Peyer's patch (tissue), 4 donors: ENCODE measurements around the gene GGPS1. TPM values are rescaled to one million over a fixed set of nuclear protein-coding genes. Genes with fewer than 3 reads are reported as not detected.

Experiments used
- DNase-seq, 3 donors: peaks; one replicate each; pipeline ENCODE4 v3.0.0-alpha.2; 2017 to 2019
- H3K27ac ChIP-seq, 4 donors: fragments of 200-600 bp; sonication (generic); one replicate each; pipeline ENCODE4 v1.5.1; 2016 to 2019
- H3K27me3 ChIP-seq, 2 donors: fragments of 200-600 bp; sonication (generic); one replicate each; pipeline ENCODE4 v1.5.1; 2019
- H3K36me3 ChIP-seq, 3 donors: fragments of 200-600 bp; sonication (generic); one replicate each; pipeline ENCODE4 v1.5.1; 2016 to 2019
- H3K4me1 ChIP-seq, 4 donors: fragments of 200-600 bp; sonication (generic); one replicate each; pipeline ENCODE4 v1.5.1; 2016 to 2019
- H3K4me3 ChIP-seq, 4 donors: fragments of 200-600 bp; sonication (generic); 1 replicate in 3 of 4; 2 replicates in 1 of 4; pipeline ENCODE4 v1.5.1; 2016 to 2019; ENCODE audit warnings: mild to moderate bottlenecking in 1 of 4
- H3K9me3 ChIP-seq, 4 donors: fragments of 200-600 bp; sonication (generic); one replicate each; pipeline ENCODE4 v1.5.1; 2016 to 2019; ENCODE audit warnings: mild to moderate bottlenecking in 1 of 4
- POLR2A ChIP-seq, 2 donors: fragments of 450-650 bp; IDR thresholded peaks; one replicate each; pipeline ENCODE4 v1.5.1; 2017; ENCODE audit warnings: antibody characterized with exemption in 2 of 2, mild to moderate bottlenecking in 2 of 2, moderate library complexity in 2 of 2
- total RNA-seq, 4 donors: library from RNA; depleted of rRNA; stranded (reverse); fragments of >200 nt; gene quantifications; one replicate each; pipeline ENCODE4 v1.1.0, GENCODE V29; 2016
- TF ChIP-seq, protein P1 (sequence below), 6 experiments: fragments of 450-650 bp in 4 of 6; fragments of 200-600 bp in 2 of 6; sonication (generic) in 1 of 6; IDR thresholded peaks; one replicate each; pipeline ENCODE4 v1.5.1; 2017 to 2019; ENCODE audit warnings: antibody characterized with exemption in 6 of 6, mild to moderate bottlenecking in 3 of 6, moderate library complexity in 1 of 6

GGPS1 gene
- total RNA-seq, 4 donors from 2014 or later = 12.3 to 23.1 (median 18.5) TPM

DNA sequence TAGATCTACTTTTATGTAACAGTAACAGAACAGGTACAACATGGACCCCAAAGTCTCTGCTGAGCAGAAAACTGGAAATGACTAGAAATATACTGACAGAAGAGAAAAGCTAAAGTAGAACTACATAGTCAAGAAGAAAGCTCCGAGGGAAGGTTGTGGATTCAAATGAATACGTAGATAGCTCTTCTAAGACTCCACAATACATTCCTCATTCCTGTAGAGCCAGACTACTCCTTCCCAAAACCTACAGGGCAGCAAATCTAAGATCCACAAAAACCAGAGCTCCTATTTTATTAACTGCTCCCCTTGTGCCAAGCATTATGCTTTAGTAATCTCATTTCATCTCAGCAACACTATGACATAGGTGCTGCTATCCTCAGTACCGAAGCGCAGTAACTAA is 35.6 kb upstream of the GGPS1 start:
- Histone ChIP-seq H3K36me3 (no peaks in the 10 kb centered on the region), H3K9me3 (no peaks in the 10 kb centered on the region), H3K27me3 (no peaks in the 10 kb centered on the region), H3K4me1 (peaks cover 0 to 1% (median 0%) of the 10 kb centered on the region in 4 donors), H3K27ac (no peak overlapping the region), H3K4me3 (no peak overlapping the region)
- DNase-seq = no peak
- TF ChIP-seq POLR2A (IDR thresholded peaks at IDR 0.05) = no peak
- TF ChIP-seq, protein P1, sequence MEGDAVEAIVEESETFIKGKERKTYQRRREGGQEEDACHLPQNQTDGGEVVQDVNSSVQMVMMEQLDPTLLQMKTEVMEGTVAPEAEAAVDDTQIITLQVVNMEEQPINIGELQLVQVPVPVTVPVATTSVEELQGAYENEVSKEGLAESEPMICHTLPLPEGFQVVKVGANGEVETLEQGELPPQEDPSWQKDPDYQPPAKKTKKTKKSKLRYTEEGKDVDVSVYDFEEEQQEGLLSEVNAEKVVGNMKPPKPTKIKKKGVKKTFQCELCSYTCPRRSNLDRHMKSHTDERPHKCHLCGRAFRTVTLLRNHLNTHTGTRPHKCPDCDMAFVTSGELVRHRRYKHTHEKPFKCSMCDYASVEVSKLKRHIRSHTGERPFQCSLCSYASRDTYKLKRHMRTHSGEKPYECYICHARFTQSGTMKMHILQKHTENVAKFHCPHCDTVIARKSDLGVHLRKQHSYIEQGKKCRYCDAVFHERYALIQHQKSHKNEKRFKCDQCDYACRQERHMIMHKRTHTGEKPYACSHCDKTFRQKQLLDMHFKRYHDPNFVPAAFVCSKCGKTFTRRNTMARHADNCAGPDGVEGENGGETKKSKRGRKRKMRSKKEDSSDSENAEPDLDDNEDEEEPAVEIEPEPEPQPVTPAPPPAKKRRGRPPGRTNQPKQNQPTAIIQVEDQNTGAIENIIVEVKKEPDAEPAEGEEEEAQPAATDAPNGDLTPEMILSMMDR (IDR thresholded peaks at IDR 0.05) = no peak

DNA sequence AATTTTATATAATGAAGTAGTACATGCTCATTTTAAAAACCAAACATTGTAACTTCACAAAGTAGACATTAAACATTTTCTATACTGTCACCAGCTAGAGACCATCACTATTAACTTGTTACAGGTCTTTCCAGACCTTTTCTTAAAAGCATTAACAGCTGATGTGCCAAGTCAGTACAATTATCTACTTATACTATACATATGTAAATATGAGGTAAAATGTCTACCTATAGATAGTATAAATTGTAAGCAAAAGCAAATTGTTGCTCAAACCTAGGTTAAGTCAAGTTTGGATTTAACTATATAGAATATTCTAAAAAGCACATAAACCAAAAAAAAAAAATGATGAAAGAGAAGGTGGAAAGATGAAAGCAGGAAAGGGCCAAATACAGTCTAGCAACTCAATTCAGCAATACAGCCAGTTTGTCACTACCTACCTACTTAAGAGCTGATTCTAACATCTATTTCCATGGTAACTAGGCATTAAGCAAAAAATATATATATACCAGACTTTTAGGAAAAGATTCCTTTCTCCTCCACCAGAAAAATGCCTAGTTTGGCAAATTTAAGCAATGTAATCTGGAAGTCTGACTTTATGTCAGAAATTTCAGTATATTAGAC is 34.9 kb upstream of the GGPS1 start:
- DNase-seq = no peak
- H3K4me3 ChIP-seq = no peak overlapping the region
- peaks cover 0 to 5% (median 0%) of the 10 kb centered on the region in 4 donors for H3K4me1 ChIP-seq
- no peaks in the 10 kb centered on the region for H3K27me3 ChIP-seq
- H3K36me3 ChIP-seq = no peaks in the 10 kb centered on the region
- no peak overlapping the region for H3K27ac ChIP-seq
- no peaks in the 10 kb centered on the region for H3K9me3 ChIP-seq
- TF ChIP-seq, protein P1 (IDR thresholded peaks at IDR 0.05) = no peak
- no peak for TF ChIP-seq POLR2A (IDR thresholded peaks at IDR 0.05)

DNA sequence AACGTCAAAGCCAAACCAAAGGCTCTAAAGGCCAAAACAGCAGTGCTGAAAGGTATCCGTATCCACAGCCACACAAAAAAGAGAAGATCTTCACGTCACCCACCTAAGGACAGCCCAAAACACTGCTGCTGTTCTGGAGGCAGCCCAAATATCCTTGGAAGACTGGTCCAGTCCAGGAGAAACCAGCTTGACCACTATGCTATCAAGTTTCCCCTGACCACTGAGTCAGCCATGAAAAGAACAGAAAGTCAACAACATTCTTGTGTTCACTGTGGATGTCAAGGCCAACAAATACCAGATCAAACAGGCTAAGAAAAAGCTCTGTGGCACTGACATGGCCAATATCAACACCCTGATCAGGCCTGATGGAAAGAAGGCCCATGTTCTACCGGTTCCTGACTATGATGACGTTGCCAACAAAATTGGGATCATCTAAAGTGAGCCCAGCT is 32.4 kb upstream of the GGPS1 start:
- peaks cover 0 to 21% (median 5%) of the 10 kb centered on the region in 4 donors for H3K4me1 ChIP-seq
- TF ChIP-seq POLR2A (IDR thresholded peaks at IDR 0.05) = no peak
- TF ChIP-seq, protein P1 (IDR thresholded peaks at IDR 0.05) = no peak
- no peak overlapping the region for H3K27ac ChIP-seq
- no peaks in the 10 kb centered on the region for H3K27me3 ChIP-seq
- no peaks in the 10 kb centered on the region for H3K9me3 ChIP-seq
- DNase-seq = no peak
- H3K4me3 ChIP-seq = no peak overlapping the region
- H3K36me3 ChIP-seq = no peaks in the 10 kb centered on the region

- Histone ChIP-seq H3K36me3 (no peaks in the 10 kb centered on the region), H3K4me3 (no peak overlapping the region), H3K4me1 (peaks cover 0 to 21% (median 5%) of the 10 kb centered on the region in 4 donors), H3K27ac (peak overlapping the region in 1 of 4 donors; percentile 38), H3K27me3 (no peaks in the 10 kb centered on the region), H3K9me3 (no peaks in the 10 kb centered on the region)
- DNase-seq = no peak
- no peak for TF ChIP-seq POLR2A (IDR thresholded peaks at IDR 0.05)
- TF ChIP-seq, protein P1 (IDR thresholded peaks at IDR 0.05) = no peak
These were observed 31.6 kb upstream of the GGPS1 start for GRCh38 chr1:235296729-235297128.

GRCh38 chr1:235297579-235297978 is 30.8 kb upstream of the GGPS1 start:
- Histone ChIP-seq H3K4me1 (peaks cover 0 to 21% (median 5%) of the 10 kb centered on the region in 4 donors), H3K36me3 (no peaks in the 10 kb centered on the region), H3K27ac (peak overlapping the region in 2 of 4 donors; percentile 29 to 43), H3K27me3 (no peaks in the 10 kb centered on the region), H3K4me3 (no peak overlapping the region), H3K9me3 (no peaks in the 10 kb centered on the region)
- no peak for DNase-seq
- no peak for TF ChIP-seq POLR2A (IDR thresholded peaks at IDR 0.05)
- TF ChIP-seq, protein P1 (IDR thresholded peaks at IDR 0.05) = no peak
